HEK293T (cell line): ENCODE measurements around the gene MANBA.
"Not testable (repeated sequence)": the region's sequence is repeated elsewhere in the genome, so short reads cannot be mapped to it uniquely, and the experiment has no call there.

Experiments used
- FOXK2 ChIP-seq: fragments of 450-650 bp; IDR thresholded peaks from 2 replicates; pipeline ENCODE4 v1.6.1; 2016; ENCODE audit warnings: mild to moderate bottlenecking
- SP1 ChIP-seq: fragments of 450-650 bp; IDR thresholded peaks from 2 replicates; pipeline ENCODE4 v1.6.1; 2017

DNA sequence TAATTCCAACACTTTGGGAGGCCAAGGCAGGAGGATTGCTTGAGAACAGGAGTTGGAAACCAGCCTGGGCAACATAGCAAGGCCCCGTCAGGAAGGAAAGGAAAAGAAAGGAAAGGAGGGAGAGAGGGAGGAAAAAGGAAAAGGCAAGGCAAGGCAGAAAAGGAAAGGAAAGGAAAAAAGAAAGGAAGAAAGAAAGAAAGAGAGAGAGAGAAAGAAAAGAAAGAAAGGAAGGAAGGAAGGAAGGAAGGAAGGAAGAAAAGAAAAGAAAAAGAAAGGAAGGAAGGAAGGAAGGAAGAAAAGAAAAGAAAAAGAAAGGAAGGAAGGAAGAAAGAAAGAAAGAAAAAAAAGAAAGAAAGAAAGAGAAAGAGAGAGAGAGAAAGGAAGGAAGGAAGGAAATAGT is 51.7 kb downstream of the MANBA start:
- TF ChIP-seq SP1, FOXK2: not testable (repeated sequence)
